Measurements from ENCODE around the gene CIAPIN1.

CIAPIN1 gene

GRCh38 chr16:57485091-57485915 lies 38.1 kb upstream of the CIAPIN1 start:
- no peak for FAIRE-seq
- TF ChIP-seq CTCF (IDR thresholded peaks at IDR 0.05; ENCODE audit: insufficient read depth, missing control alignments) = no peak
- no peak for DNase-seq (ENCODE audit: insufficient read length, low spot score)

GRCh38 chr16:57484515-57485005 lies 37.4 kb upstream of the CIAPIN1 start:
- DNase-seq (ENCODE audit: insufficient read length, low spot score) (no peak), FAIRE-seq (no peak)
- no peak for TF ChIP-seq CTCF (IDR thresholded peaks at IDR 0.05; ENCODE audit: insufficient read depth, missing control alignments)

GRCh38 chr16:57483725-57484514 lies 36.7 kb upstream of the CIAPIN1 start:
- DNase-seq (ENCODE audit: insufficient read length, low spot score) = no peak
- TF ChIP-seq CTCF (IDR thresholded peaks at IDR 0.05; ENCODE audit: insufficient read depth, missing control alignments) = no peak
- no peak for FAIRE-seq

- DNase-seq (ENCODE audit: insufficient read length, low spot score) (no peak), FAIRE-seq (no peak)
- no peak for TF ChIP-seq CTCF (IDR thresholded peaks at IDR 0.05; ENCODE audit: insufficient read depth, missing control alignments)
These were observed 35.8 kb upstream of the CIAPIN1 start for GRCh38 chr16:57482845-57483545.

GRCh38 chr16:57481421-57481820 lies 34.2 kb upstream of the CIAPIN1 start:
- DNase-seq (ENCODE audit: insufficient read length, low spot score) (no peak), FAIRE-seq (no peak)
- TF ChIP-seq CTCF (IDR thresholded peaks at IDR 0.05; ENCODE audit: insufficient read depth, missing control alignments) = no peak

GRCh38 chr16:57480754-57481230 lies 33.6 kb upstream of the CIAPIN1 start:
- FAIRE-seq (no peak), DNase-seq (ENCODE audit: insufficient read length, low spot score) (no peak)
- TF ChIP-seq CTCF (IDR thresholded peaks at IDR 0.05; ENCODE audit: insufficient read depth, missing control alignments) = no peak
